Right renal cortex interstitium (tissue), 3 donors: ENCODE measurements around the gene WDR49. TPM values are rescaled to one million over a fixed set of nuclear protein-coding genes. Genes with fewer than 3 reads are reported as not detected.

Source experiments
- polyA plus RNA-seq, 3 donors: library from polyadenylated mRNA; unstranded; fragments of 120-200 nt; gene quantifications; one replicate each; pipeline ENCODE4 v1.2.1, GENCODE V29; 2013; ENCODE audit not compliant: insufficient read length in 3 of 3

Gene WDR49
- polyA plus RNA-seq, 3 donors = 2.3 to 2.8 (median 2.6) TPM

Other genes starting within 250 kb of the WDR49 start
- 1 to 10 TPM in 1 of 3 donors, under 1 TPM in 2; 0.78 to 1.1 (median 0.86) TPM for gene SERPINI2, start 179.9 kb downstream of the WDR49 start, polyA plus RNA-seq
- gene PDCD10, start 81.0 kb upstream of the WDR49 start, polyA plus RNA-seq = 10 to 100 TPM; 70.1 to 81.9 (median 79.8) TPM
- 10 to 100 TPM; 35.4 to 50.4 (median 42.6) TPM for gene SERPINI1, start 81.8 kb upstream of the WDR49 start, polyA plus RNA-seq